HEK293T (cell line): ENCODE measurements around the gene SLC12A5.

Source experiments
- CTBP1 ChIP-seq: fragments of 450-650 bp; IDR thresholded peaks from 2 replicates; pipeline ENCODE4 v1.6.1; 2016; ENCODE audit warnings: borderline replicate concordance
- ELF4 ChIP-seq: fragments of 450-650 bp; IDR thresholded peaks from 2 replicates; pipeline ENCODE4 v1.6.1; 2017; ENCODE audit warnings: antibody characterized with exemption
- FOXK2 ChIP-seq: fragments of 450-650 bp; IDR thresholded peaks from 2 replicates; pipeline ENCODE4 v1.6.1; 2016; ENCODE audit warnings: mild to moderate bottlenecking
- FOXM1 ChIP-seq: fragments of 450-650 bp; IDR thresholded peaks from 2 replicates; pipeline ENCODE4 v1.6.1; 2017; ENCODE audit warnings: mild to moderate bottlenecking, borderline replicate concordance
- L3MBTL2 ChIP-seq: fragments of 450-650 bp; conservative IDR thresholded peaks from 2 replicates; pipeline ENCODE4 v1.6.1; 2016; ENCODE audit warnings: mild to moderate bottlenecking
- LEF1 ChIP-seq: fragments of 450-650 bp; IDR thresholded peaks from 2 replicates; pipeline ENCODE4 v1.6.1; 2017; ENCODE audit warnings: mild to moderate bottlenecking, borderline replicate concordance
- NFRKB ChIP-seq: fragments of 450-650 bp; IDR thresholded peaks from 2 replicates; pipeline ENCODE4 v1.6.1; 2016; ENCODE audit warnings: mild to moderate bottlenecking, moderate library complexity
- SP1 ChIP-seq: fragments of 450-650 bp; IDR thresholded peaks from 2 replicates; pipeline ENCODE4 v1.6.1; 2017
- TARDBP ChIP-seq: fragments of 450-650 bp; IDR thresholded peaks from 2 replicates; pipeline ENCODE4 v1.6.1; 2016
- TF ChIP-seq, protein P1 (sequence below): fragments of 450-650 bp; IDR thresholded peaks from 2 replicates; pipeline ENCODE4 v1.6.1; 2016

DNA sequence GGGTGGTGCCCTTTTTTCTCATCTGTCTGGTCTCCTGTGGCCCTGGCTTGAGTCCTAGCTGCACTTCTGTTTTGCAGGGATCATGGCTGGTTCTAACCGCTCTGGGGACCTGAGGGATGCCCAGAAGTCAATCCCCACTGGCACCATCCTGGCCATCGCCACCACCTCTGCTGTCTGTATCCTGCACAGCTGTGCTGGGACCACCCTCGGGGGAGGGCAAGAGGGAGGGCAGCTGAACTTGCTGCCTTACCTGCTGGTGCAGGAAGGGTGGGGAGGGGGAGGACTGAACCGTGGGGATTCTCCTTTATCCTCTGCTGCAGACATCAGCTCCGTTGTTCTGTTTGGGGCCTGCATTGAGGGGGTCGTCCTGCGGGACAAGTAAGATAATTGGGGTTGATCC, 14.5 kb downstream of the SLC12A5 start:
- TF ChIP-seq ELF4 (no peak), CTBP1 (no peak), SP1 (no peak), NFRKB (no peak), L3MBTL2 (no peak), TARDBP (no peak), FOXK2 (no peak), LEF1 (no peak), FOXM1 (no peak)
- TF ChIP-seq, protein P1, sequence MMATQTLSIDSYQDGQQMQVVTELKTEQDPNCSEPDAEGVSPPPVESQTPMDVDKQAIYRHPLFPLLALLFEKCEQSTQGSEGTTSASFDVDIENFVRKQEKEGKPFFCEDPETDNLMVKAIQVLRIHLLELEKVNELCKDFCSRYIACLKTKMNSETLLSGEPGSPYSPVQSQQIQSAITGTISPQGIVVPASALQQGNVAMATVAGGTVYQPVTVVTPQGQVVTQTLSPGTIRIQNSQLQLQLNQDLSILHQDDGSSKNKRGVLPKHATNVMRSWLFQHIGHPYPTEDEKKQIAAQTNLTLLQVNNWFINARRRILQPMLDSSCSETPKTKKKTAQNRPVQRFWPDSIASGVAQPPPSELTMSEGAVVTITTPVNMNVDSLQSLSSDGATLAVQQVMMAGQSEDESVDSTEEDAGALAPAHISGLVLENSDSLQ: no peak
